Measurements from ENCODE around the gene PRAMEF20.
A peak's percentile ranks its signal among the peaks of the same experiment; 100 is the strongest.

The PRAMEF20 gene

DNA sequence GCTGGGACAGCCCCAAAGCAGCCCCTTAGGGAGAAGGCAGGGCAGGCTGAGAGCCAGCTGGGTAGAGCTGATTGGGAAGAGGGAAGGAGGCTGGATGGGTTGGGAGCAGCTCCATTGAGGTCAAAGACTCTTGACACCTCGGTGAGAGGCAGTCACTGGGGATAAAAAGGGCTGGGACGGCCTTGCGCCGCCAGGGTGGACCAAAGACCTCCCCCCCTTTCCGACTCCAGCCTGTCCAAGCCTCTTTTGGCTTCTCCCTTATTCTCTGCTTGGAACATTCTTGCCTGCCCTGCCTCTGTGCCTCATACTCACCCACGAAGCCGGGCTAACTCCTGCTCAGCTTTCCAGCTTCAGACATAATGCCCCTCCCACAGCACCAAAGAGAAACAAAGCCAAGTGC, 52.4 kb downstream of the PRAMEF20 start:
- TF ChIP-seq, protein P1, sequence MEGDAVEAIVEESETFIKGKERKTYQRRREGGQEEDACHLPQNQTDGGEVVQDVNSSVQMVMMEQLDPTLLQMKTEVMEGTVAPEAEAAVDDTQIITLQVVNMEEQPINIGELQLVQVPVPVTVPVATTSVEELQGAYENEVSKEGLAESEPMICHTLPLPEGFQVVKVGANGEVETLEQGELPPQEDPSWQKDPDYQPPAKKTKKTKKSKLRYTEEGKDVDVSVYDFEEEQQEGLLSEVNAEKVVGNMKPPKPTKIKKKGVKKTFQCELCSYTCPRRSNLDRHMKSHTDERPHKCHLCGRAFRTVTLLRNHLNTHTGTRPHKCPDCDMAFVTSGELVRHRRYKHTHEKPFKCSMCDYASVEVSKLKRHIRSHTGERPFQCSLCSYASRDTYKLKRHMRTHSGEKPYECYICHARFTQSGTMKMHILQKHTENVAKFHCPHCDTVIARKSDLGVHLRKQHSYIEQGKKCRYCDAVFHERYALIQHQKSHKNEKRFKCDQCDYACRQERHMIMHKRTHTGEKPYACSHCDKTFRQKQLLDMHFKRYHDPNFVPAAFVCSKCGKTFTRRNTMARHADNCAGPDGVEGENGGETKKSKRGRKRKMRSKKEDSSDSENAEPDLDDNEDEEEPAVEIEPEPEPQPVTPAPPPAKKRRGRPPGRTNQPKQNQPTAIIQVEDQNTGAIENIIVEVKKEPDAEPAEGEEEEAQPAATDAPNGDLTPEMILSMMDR (conservative IDR thresholded peaks at IDR 0.05) = no peak
- TF ChIP-seq ZFX (IDR thresholded peaks at IDR 0.05) = no peak

DNA sequence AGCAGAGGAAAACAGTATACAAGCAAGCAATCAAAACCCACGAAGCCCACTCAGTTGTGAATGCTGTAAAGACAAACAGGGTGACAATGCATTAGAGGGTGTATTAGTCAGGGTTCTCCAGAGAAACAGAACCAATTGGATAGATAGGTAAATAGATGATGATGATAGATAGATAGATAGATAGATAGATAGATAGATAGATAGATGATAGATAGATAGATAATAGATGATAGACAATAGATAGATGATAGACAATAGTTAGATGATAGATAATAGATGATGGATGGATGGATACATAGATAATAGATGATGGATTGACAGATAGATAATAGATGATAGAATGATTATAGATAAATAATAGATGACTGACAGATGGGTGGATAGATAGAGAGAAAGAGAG, 55.3 kb downstream of the PRAMEF20 start:
- TF ChIP-seq, protein P1 (conservative IDR thresholded peaks at IDR 0.05) = no peak
- no peak for TF ChIP-seq ZFX (IDR thresholded peaks at IDR 0.05)
- H3K27ac ChIP-seq = no peak overlapping the region

More for the DNA sequence above, 52.4 kb downstream of the PRAMEF20 start:
- no peak overlapping the region for H3K27ac ChIP-seq

GRCh38 chr1:13469343-13469742, 59.1 kb downstream of the PRAMEF20 start:
- no peak for TF ChIP-seq ZFX (IDR thresholded peaks at IDR 0.05)
- TF ChIP-seq, protein P1 (conservative IDR thresholded peaks at IDR 0.05) = peak; percentile 67
- no peak overlapping the region for H3K27ac ChIP-seq
